Activated CD4-positive, alpha-beta memory T cell treated with anti-CD3 and anti-CD28 coated beads, Interleukin-2, amount 10 ng/mL, durations not matched to agents 7 days and 5 days (primary cell): ENCODE measurements around the gene PHKG1. TPM values are rescaled to one million over a fixed set of nuclear protein-coding genes. Genes with fewer than 3 reads are reported as not detected.
"Not testable (repeated sequence)": the region's sequence is repeated elsewhere in the genome, so short reads cannot be mapped to it uniquely, and the experiment has no call there.

ENCODE experiments used
- CTCF ChIA-PET: fragments of 350-600 bp; sonication (Branson Sonifier 250); formaldehyde crosslinking; loops from one replicate; lab custom pipeline; 2021; ENCODE audit warnings: antibody characterized with exemption, inconsistent platforms; lab: Charles Lee
- POLR2A ChIA-PET: fragments of 350-600 bp; sonication (Branson Sonifier 250); formaldehyde crosslinking; loops from one replicate; lab custom pipeline; 2021; ENCODE audit warnings: antibody characterized with exemption; lab: Charles Lee
- DNase-seq: peaks from one replicate; pipeline ENCODE4 v3.0.0-alpha.2; 2020
- H3K27ac Mint-ChIP-seq: one replicate; pipeline ENCODE4 v1.8.0; 2021; ENCODE audit warnings: mild to moderate bottlenecking, mixed read lengths
- H3K27me3 Mint-ChIP-seq: one replicate; pipeline ENCODE4 v1.8.0; 2021; ENCODE audit warnings: mixed read lengths
- H3K36me3 Mint-ChIP-seq: one replicate; pipeline ENCODE4 v1.8.0; 2021; ENCODE audit warnings: low read depth, mixed read lengths
- H3K4me1 Mint-ChIP-seq: one replicate; pipeline ENCODE4 v1.8.0; 2021; ENCODE audit warnings: mixed read lengths
- H3K4me3 Mint-ChIP-seq: one replicate; pipeline ENCODE4 v1.8.0; 2021; ENCODE audit warnings: mild to moderate bottlenecking, mixed read lengths
- H3K9me3 Mint-ChIP-seq: one replicate; pipeline ENCODE4 v1.8.0; 2021; ENCODE audit warnings: mixed read lengths
- total RNA-seq, 2 experiments: library from RNA; stranded (reverse); gene quantifications; one replicate each; pipeline ENCODE4 v1.2.3, GENCODE V29; 2021

Gene PHKG1
- total RNA-seq, 2 experiments from 2014 or later: 1.5 to 2.2 TPM

DNA sequence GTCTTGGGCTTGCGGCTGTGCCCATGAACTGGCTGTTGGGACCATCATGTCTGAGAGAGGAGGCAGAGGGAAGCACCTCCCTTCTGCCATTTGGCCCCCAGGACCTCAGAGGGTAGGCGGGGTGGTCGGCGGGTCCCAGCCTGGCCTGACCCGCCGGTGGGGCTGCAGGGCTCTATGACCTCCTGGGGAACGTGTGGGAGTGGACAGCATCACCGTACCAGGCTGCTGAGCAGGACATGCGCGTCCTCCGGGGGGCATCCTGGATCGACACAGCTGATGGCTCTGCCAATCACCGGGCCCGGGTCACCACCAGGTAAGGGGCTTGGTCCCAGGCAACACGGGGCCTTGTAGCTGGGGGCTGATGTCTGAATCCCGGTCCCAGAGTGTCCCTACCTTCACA, 14.6 kb downstream of the PHKG1 start:
- Mint-ChIP-seq H3K9me3 (no peaks in the 10 kb centered on the region), H3K36me3 (peaks cover 35% of the 10 kb centered on the region), H3K4me1 (peaks cover 2% of the 10 kb centered on the region), H3K27me3 (no peaks in the 10 kb centered on the region), H3K4me3 (no peak overlapping the region), H3K27ac (no peak overlapping the region)
- ChIA-PET CTCF (interaction anchor here (1.1 kb wide), 1 partner anchor 14 kb away, joined by 4 read pairs; the partner anchor contains the start of gene SUMF2), POLR2A (interaction anchor here (1.1 to 1.4 kb wide), 2 partner anchors 11 to 28 kb away, joined by 3 to 6 read pairs; partner anchors contain the start of gene CHCHD2)
- no peak for DNase-seq

- Mint-ChIP-seq H3K9me3 (no peaks in the 10 kb centered on the region), H3K4me1 (peaks cover 2% of the 10 kb centered on the region), H3K27ac (no peak overlapping the region), H3K36me3 (peaks cover 40% of the 10 kb centered on the region), H3K4me3 (no peak overlapping the region), H3K27me3 (no peaks in the 10 kb centered on the region)
- POLR2A ChIA-PET: interaction anchor here (0.9 to 1.4 kb wide), 3 partner anchors 11 to 28 kb away, joined by 3 to 6 read pairs (median 3); partner anchors contain the start of gene CHCHD2
- CTCF ChIA-PET: interaction anchor here (1.1 kb wide), 1 partner anchor 13 kb away, joined by 4 read pairs; the partner anchor contains the start of gene SUMF2
- DNase-seq: no peak
Observed at GRCh38 chr7:56077681-56078080, 15.1 kb downstream of the PHKG1 start.

- peak; percentile 71 for DNase-seq
- peaks cover 2% of the 10 kb centered on the region for H3K4me1 Mint-ChIP-seq
- no peaks in the 10 kb centered on the region for H3K9me3 Mint-ChIP-seq
- H3K4me3 Mint-ChIP-seq: no peak overlapping the region
- ChIA-PET POLR2A (interaction anchor here (1.0 to 4.1 kb wide), 4 partner anchors 12 to 433 kb away, joined by 3 to 16 read pairs (median 6); partner anchors contain the start of gene CHCHD2), CTCF (interaction anchor here (0.6 to 4.1 kb wide), 20 partner anchors 8 to 481 kb away, joined by 3 to 40 read pairs (median 4); partner anchors contain the start of genes CCT6A, CHCHD2, PSPH and SUMF2)
- no peak overlapping the region for H3K27ac Mint-ChIP-seq
- peaks cover 32% of the 10 kb centered on the region for H3K36me3 Mint-ChIP-seq
- no peaks in the 10 kb centered on the region for H3K27me3 Mint-ChIP-seq
Observed at GRCh38 chr7:56074371-56074791, 18.4 kb downstream of the PHKG1 start.

DNA sequence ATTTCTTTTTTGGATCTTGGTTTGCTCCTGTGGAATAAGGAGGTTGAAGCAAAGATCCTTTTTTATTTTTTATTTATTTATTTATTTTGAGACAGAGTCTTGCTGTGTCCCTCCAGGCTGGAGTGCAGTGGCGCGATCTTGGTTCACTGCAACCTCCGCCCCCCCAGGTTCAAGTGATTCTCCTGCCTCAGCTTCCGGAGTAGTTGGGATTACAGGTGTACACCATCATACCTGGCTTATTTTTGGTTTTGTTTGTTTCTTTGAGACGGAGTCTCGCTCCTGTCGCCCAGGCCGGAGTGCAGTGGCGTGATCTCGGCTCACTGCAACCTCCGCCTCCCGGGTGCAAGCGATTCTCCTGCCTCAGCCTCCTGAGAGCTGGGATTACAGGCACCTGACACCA, 26.4 kb downstream of the PHKG1 start:
- not testable (repeated sequence) for H3K9me3 Mint-ChIP-seq, DNase-seq, H3K4me3 Mint-ChIP-seq, H3K27ac Mint-ChIP-seq, H3K27me3 Mint-ChIP-seq
- ChIA-PET CTCF (interaction anchor here (0.8 to 1.8 kb wide), 2 partner anchors 8 to 102 kb away, joined by 3 to 6 read pairs; partner anchors contain the start of gene NIPSNAP2), POLR2A (interaction anchor here (1.0 to 3.1 kb wide), 3 partner anchors 11 to 40 kb away, joined by 3 to 40 read pairs (median 33); partner anchors contain the start of genes CCT6A, CHCHD2 and PSPH)
- Mint-ChIP-seq H3K36me3 (peaks cover 45% of the 10 kb centered on the region), H3K4me1 (peaks cover 31% of the 10 kb centered on the region)

- H3K27ac Mint-ChIP-seq: peak within 1 kb of the TSS; percentile 82
- POLR2A ChIA-PET: interaction anchor here (0.6 to 3.1 kb wide), 16 partner anchors 8 to 1305 kb away, joined by 3 to 40 read pairs (median 4); partner anchors contain the start of genes CCT6A, CHCHD2, NIPSNAP2 and PSPH
- H3K27me3 Mint-ChIP-seq: no peaks in the 10 kb centered on the region
- H3K4me1 Mint-ChIP-seq: peaks cover 43% of the 10 kb centered on the region
- H3K9me3 Mint-ChIP-seq: no peaks in the 10 kb centered on the region
- peak within 1 kb of the TSS; percentile 87 for H3K4me3 Mint-ChIP-seq
- CTCF ChIA-PET: interaction anchor here (0.6 to 2.2 kb wide), 8 partner anchors 10 to 63 kb away, joined by 3 to 33 read pairs (median 6); partner anchors contain the start of genes CCT6A, CHCHD2 and PSPH
- peak; percentile 89 for DNase-seq
- peaks cover 56% of the 10 kb centered on the region for H3K36me3 Mint-ChIP-seq
Observed at GRCh38 chr7:56063882-56064625, 28.7 kb downstream of the PHKG1 start, which contains the start of gene SUMF2. SUMF2 (plus strand) TSS chr7:56064286; CDS start chr7:56064312, 26 bp downstream.

DNA sequence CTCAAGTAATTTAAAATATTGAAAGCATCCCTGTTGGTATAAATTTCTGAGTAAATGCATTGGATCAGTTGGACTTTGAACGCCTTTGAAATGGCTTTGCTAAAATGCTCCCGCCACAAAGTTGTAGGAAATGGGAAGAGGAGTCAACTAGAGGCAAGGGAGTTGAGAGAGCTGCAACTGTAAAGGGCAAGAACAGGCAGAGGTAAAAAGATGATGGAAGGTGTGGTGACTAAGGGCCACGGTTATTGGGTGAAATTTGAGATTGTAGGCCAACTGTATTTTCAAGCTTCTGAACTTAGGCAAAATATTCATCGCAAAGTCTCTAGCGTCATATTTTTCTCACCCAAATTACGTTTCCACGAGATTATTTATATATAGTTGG, 29.3 kb downstream of the PHKG1 start:
- peaks cover 45% of the 10 kb centered on the region for H3K4me1 Mint-ChIP-seq
- POLR2A ChIA-PET: interaction anchor here (0.6 to 3.1 kb wide), 8 partner anchors 10 to 97 kb away, joined by 3 to 40 read pairs (median 6); partner anchors contain the start of genes CCT6A, CHCHD2 and PSPH

GRCh38 chr7:56062382-56062781, 30.4 kb downstream of the PHKG1 start:
- ChIA-PET CTCF (interaction anchor here (0.8 to 1.3 kb wide), 4 partner anchors 9 to 696 kb away, joined by 3 to 5 read pairs (median 3); partner anchors contain the start of genes CCT6A, NIPSNAP2 and PSPH), POLR2A (interaction anchor here (0.7 to 3.1 kb wide), 4 partner anchors 9 to 44 kb away, joined by 3 to 18 read pairs (median 6); partner anchors contain the start of genes CCT6A, CHCHD2 and PSPH)
- Mint-ChIP-seq H3K9me3 (no peaks in the 10 kb centered on the region), H3K36me3 (peaks cover 65% of the 10 kb centered on the region), H3K4me1 (peaks cover 52% of the 10 kb centered on the region), H3K27me3 (no peaks in the 10 kb centered on the region), H3K27ac (peak overlapping the region; percentile 76), H3K4me3 (no peak overlapping the region)
- no peak for DNase-seq

More for the DNA sequence above, 29.3 kb downstream of the PHKG1 start:
- H3K9me3 Mint-ChIP-seq: no peaks in the 10 kb centered on the region
- CTCF ChIA-PET: interaction anchor here (0.6 to 2.2 kb wide), 2 partner anchors 9 to 57 kb away, joined by 3 to 9 read pairs; no protein-coding TSS in a partner anchor
- H3K27me3 Mint-ChIP-seq: no peaks in the 10 kb centered on the region
- H3K36me3 Mint-ChIP-seq: peaks cover 59% of the 10 kb centered on the region
- no peak for DNase-seq
- H3K4me3 Mint-ChIP-seq: peak overlapping the region; percentile 87
- H3K27ac Mint-ChIP-seq: peak overlapping the region; percentile 82

DNA sequence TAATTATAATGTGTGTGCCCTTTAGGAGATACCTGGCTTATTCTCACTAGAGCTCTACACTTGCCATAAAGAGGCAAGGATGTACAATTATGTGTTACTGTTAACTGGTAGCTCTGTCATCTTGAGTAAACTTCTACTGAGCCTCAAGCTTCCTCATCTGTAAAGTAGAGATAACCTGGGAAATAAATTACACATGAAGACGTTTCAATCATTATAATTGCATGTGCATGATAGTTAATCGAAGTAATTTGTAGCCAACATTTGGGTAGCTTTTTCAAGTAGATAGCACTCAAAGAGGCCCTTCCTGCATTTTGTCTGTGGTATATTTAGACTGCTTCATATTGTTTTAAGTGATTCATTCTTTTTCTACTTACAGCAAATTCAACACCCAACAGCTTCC, 38.8 kb downstream of the PHKG1 start:
- H3K4me1 Mint-ChIP-seq: peaks cover 60% of the 10 kb centered on the region

DNA sequence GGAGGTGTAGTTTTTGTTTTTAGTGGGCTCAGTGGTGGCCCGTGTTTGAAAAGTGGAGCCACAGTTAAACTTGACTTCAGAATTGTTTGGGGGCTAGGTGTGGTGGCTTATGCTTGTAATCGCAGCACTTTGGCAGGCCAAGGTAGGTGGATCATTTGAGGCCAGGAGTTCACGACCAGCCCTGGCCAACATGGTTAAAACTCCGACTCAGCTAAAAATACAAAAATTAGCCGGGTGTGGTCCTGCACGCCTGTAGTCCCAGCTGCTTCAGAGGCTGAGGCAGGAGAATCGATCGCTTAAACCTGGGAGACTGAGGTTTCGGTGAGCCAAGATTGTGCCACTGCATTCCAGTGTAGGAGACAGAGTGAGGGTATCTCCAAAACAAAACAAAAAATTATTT, 39.4 kb downstream of the PHKG1 start:
- no peaks in the 10 kb centered on the region for H3K9me3 Mint-ChIP-seq
- no peak overlapping the region for H3K27ac Mint-ChIP-seq
- peak overlapping the region; percentile 17 for H3K4me3 Mint-ChIP-seq
- H3K27me3 Mint-ChIP-seq: no peaks in the 10 kb centered on the region
- ChIA-PET POLR2A (interaction anchor here (0.9 to 3.5 kb wide), 5 partner anchors 9 to 88 kb away, joined by 3 to 16 read pairs (median 5); partner anchors contain the start of gene SUMF2), CTCF (interaction anchor here (0.8 to 1.4 kb wide), 4 partner anchors 9 to 53 kb away, joined by 3 to 9 read pairs (median 3); partner anchors contain the start of genes CHCHD2 and SUMF2)
- DNase-seq: no peak
- H3K36me3 Mint-ChIP-seq: peaks cover 52% of the 10 kb centered on the region
- H3K4me1 Mint-ChIP-seq: peaks cover 56% of the 10 kb centered on the region

More for the DNA sequence above, 38.8 kb downstream of the PHKG1 start:
- H3K27ac Mint-ChIP-seq: no peak overlapping the region
- H3K9me3 Mint-ChIP-seq: no peaks in the 10 kb centered on the region
- no peaks in the 10 kb centered on the region for H3K27me3 Mint-ChIP-seq
- no peak for DNase-seq
- H3K4me3 Mint-ChIP-seq: no peak overlapping the region
- peaks cover 58% of the 10 kb centered on the region for H3K36me3 Mint-ChIP-seq
- ChIA-PET POLR2A (interaction anchor here (0.9 to 3.5 kb wide), 5 partner anchors 9 to 89 kb away, joined by 3 to 16 read pairs (median 5); partner anchors contain the start of gene SUMF2), CTCF (interaction anchor here (0.8 to 1.4 kb wide), 5 partner anchors 8 to 52 kb away, joined by 3 to 9 read pairs (median 3); partner anchors contain the start of genes CHCHD2 and SUMF2)

GRCh38 chr7:56051339-56052191, 41.2 kb downstream of the PHKG1 start, which contains the start of the genes CCT6A and PSPH:
CCT6A (plus strand) TSS chr7:56051765; CDS start chr7:56051849, 84 bp downstream.
PSPH (minus strand) TSS chr7:56051444; CDS start chr7:56021212, 30,232 bp downstream.
- no peaks in the 10 kb centered on the region for H3K9me3 Mint-ChIP-seq
- peaks cover 38% of the 10 kb centered on the region for H3K36me3 Mint-ChIP-seq
- CTCF ChIA-PET: interaction anchor here (0.7 to 2.0 kb wide), 9 partner anchors 8 to 87 kb away, joined by 3 to 18 read pairs (median 4); partner anchors contain the start of genes CHCHD2, NIPSNAP2 and SUMF2
- no peaks in the 10 kb centered on the region for H3K27me3 Mint-ChIP-seq
- POLR2A ChIA-PET: interaction anchor here (0.7 to 2.2 kb wide), 14 partner anchors 10 to 1292 kb away, joined by 3 to 40 read pairs (median 4); partner anchors contain the start of genes CHCHD2, SEC61G and SUMF2
- peaks cover 50% of the 10 kb centered on the region for H3K4me1 Mint-ChIP-seq
- peak; percentile 91 for DNase-seq
- peak within 1 kb of the TSS; percentile 89 for H3K27ac Mint-ChIP-seq
- H3K4me3 Mint-ChIP-seq: peak within 1 kb of the TSS; percentile 96

DNA sequence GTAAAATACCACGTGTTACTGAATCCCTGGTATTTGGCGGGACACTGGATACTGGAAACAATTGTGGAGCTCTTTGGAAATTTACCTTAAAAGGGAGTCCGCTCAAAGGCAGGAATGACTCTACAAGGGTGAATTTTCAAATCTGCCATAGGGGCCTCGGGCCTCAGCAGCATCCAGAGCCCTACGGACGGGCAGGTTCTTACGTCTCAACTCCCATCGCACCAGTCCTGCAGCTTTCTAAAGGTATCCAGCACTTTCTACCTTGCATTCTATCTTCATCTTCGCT, 41.8 kb downstream of the PHKG1 start:
- ChIA-PET CTCF (interaction anchor here (0.8 to 2.0 kb wide), 8 partner anchors 8 to 87 kb away, joined by 3 to 18 read pairs (median 4); partner anchors contain the start of genes CHCHD2, NIPSNAP2 and SUMF2), POLR2A (interaction anchor here (0.7 to 2.2 kb wide), 14 partner anchors 11 to 1292 kb away, joined by 3 to 40 read pairs (median 4); partner anchors contain the start of genes CHCHD2, SEC61G and SUMF2)
- Mint-ChIP-seq H3K9me3 (no peaks in the 10 kb centered on the region), H3K27me3 (no peaks in the 10 kb centered on the region), H3K4me3 (peak overlapping the region; percentile 96), H3K36me3 (peaks cover 34% of the 10 kb centered on the region), H3K27ac (peak overlapping the region; percentile 83), H3K4me1 (peaks cover 48% of the 10 kb centered on the region)
- no peak for DNase-seq
